Stimulated activated CD8-positive, alpha-beta memory T cell treated with anti-CD3 and anti-CD28 coated beads, Interleukin-4, amount 100 ng/mL, for 48 hours (primary cell): ENCODE data around the gene SNAPC2.
"Not testable (repeated sequence)": the region's sequence is repeated elsewhere in the genome, so short reads cannot be mapped to it uniquely, and the experiment has no call there.

Source experiments
- DNase-seq: peaks from one replicate; pipeline ENCODE4 v3.0.0-alpha.2; 2020

The SNAPC2 gene

GRCh38 chr19:7923295-7924191 lies 3.4 kb downstream of the SNAPC2 start:
- DNase-seq = no peak

- DNase-seq = no peak
These were observed 4.1 kb downstream of the SNAPC2 start for GRCh38 chr19:7924241-7924640.

GRCh38 chr19:7924651-7925170 lies 4.6 kb downstream of the SNAPC2 start:
- no peak for DNase-seq

GRCh38 chr19:7925171-7925851 lies 5.2 kb downstream of the SNAPC2 start:
- DNase-seq = peak; percentile 93

- DNase-seq = peak; percentile 87
These were observed 6.0 kb downstream of the SNAPC2 start, which contains the start of gene CTXN1 for GRCh38 chr19:7926021-7926726. CTXN1 (minus strand) TSS chr19:7926135; CDS start chr19:7925538, 597 bp downstream.

GRCh38 chr19:7926727-7927604 lies 6.8 kb downstream of the SNAPC2 start:
- no peak for DNase-seq

- no peak for DNase-seq
These were observed 7.6 kb downstream of the SNAPC2 start for GRCh38 chr19:7927605-7928333.

- no peak for DNase-seq
These were observed 8.2 kb downstream of the SNAPC2 start for GRCh38 chr19:7928334-7928706.

- DNase-seq = peak; percentile 85
These were observed 8.9 kb downstream of the SNAPC2 start for GRCh38 chr19:7928741-7929701.

GRCh38 chr19:7930030-7930429 lies 9.9 kb downstream of the SNAPC2 start:
- not testable (repeated sequence) for DNase-seq

- DNase-seq = no peak
These were observed 10.6 kb downstream of the SNAPC2 start for GRCh38 chr19:7930765-7931164.

- DNase-seq = no peak
These were observed 11.3 kb downstream of the SNAPC2 start for GRCh38 chr19:7931221-7932061.

GRCh38 chr19:7932276-7932929 lies 12.3 kb downstream of the SNAPC2 start:
- DNase-seq = no peak

- DNase-seq = no peak
These were observed 12.8 kb downstream of the SNAPC2 start for GRCh38 chr19:7932930-7933300.

GRCh38 chr19:7933411-7933810 lies 13.3 kb downstream of the SNAPC2 start:
- DNase-seq = no peak

- no peak for DNase-seq
These were observed 13.9 kb downstream of the SNAPC2 start for GRCh38 chr19:7933828-7934725.

- DNase-seq = no peak
These were observed 14.6 kb downstream of the SNAPC2 start for GRCh38 chr19:7934766-7935165.

- no peak for DNase-seq
These were observed 20.7 kb downstream of the SNAPC2 start for GRCh38 chr19:7940841-7941240.
